PC-9 (cell line): Measurements from ENCODE around the gene CRYZ. TPM values are rescaled to one million over a fixed set of nuclear protein-coding genes. Genes with fewer than 3 reads are reported as not detected.

ENCODE experiments used
- BruUV-seq: library from RNA; stranded (reverse); fragments of 400-500 nt; replicated peaks from 2 replicates; lab custom pipeline; 2021; lab: Mats Ljungman, UMichigan
- CTCF ChIA-PET: fragments of 300-600 bp; sonication (Branson Sonifier 250); formaldehyde crosslinking; loops from one replicate; lab custom pipeline; 2022; ENCODE audit warnings: antibody characterized with exemption; lab: Charles Lee
- POLR2A ChIA-PET: fragments of 300-600 bp; sonication (Branson Sonifier 250); formaldehyde crosslinking; loops from one replicate; lab custom pipeline; 2022; ENCODE audit warnings: antibody characterized with exemption; ENCODE audit not compliant: unreplicated experiment; lab: Charles Lee
- DNase-seq, 2 experiments: peaks; one replicate each; pipeline versions ENCODE4 v3.0.0 to v3.0.0-alpha.2; 2015 to 2022; ENCODE audit warnings: mixed read lengths in 1 of 2
- H2AFZ ChIP-seq: fragments of 200-600 bp; sonication (generic); 2 replicates; pipeline ENCODE4 v1.8.1; 2017; ENCODE audit warnings: antibody characterized with exemption
- H3F3A ChIP-seq: fragments of 200-600 bp; sonication (generic); 2 replicates; pipeline ENCODE4 v1.8.1; 2017; ENCODE audit warnings: antibody characterized with exemption, mild to moderate bottlenecking, low read depth; ENCODE audit not compliant: insufficient read depth
- H3K27ac ChIP-seq: fragments of 200-600 bp; sonication (generic); 2 replicates; pipeline ENCODE4 v1.6.1; 2016; ENCODE audit warnings: mixed run types
- H3K27me3 ChIP-seq: fragments of 200-600 bp; sonication (generic); 2 replicates; pipeline ENCODE4 v1.6.1; 2016; ENCODE audit warnings: low read depth, mixed run types; ENCODE audit not compliant: insufficient read depth
- H3K36me3 ChIP-seq: fragments of 200-600 bp; sonication (generic); 2 replicates; pipeline ENCODE4 v1.6.1; 2016; ENCODE audit warnings: low read depth, mixed run types
- H3K4me1 ChIP-seq: fragments of 200-600 bp; sonication (generic); replicated peaks from 2 replicates; pipeline ENCODE4 v1.6.1; 2016; ENCODE audit warnings: mixed run types; ENCODE audit not compliant: insufficient read depth
- H3K4me2 ChIP-seq: fragments of 200-600 bp; sonication (generic); 2 replicates; pipeline ENCODE4 v1.6.1; 2017; ENCODE audit warnings: mixed run types
- H3K4me3 ChIP-seq: fragments of 200-600 bp; sonication (generic); 2 replicates; pipeline ENCODE4 v1.6.1; 2016; ENCODE audit warnings: mixed run types
- H3K79me2 ChIP-seq: fragments of 200-600 bp; sonication (generic); 2 replicates; pipeline ENCODE4 v1.6.1; 2017; ENCODE audit warnings: low read depth, mixed run types
- H3K9me2 ChIP-seq: fragments of 200-600 bp; sonication (generic); 2 replicates; pipeline ENCODE4 v1.8.1; 2017; ENCODE audit warnings: mild to moderate bottlenecking; ENCODE audit not compliant: insufficient read depth
- H3K9me3 ChIP-seq: fragments of 200-600 bp; sonication (generic); 2 replicates; pipeline ENCODE4 v1.8.1; 2016; ENCODE audit warnings: low read depth; ENCODE audit not compliant: insufficient read depth
- H4K20me1 ChIP-seq: fragments of 200-600 bp; sonication (generic); 2 replicates; pipeline ENCODE4 v1.8.1; 2017; ENCODE audit not compliant: insufficient read depth
- EZH2 ChIP-seq: fragments of 200-600 bp; sonication (generic); IDR thresholded peaks from 2 replicates; pipeline ENCODE4 v1.8.0; 2017; ENCODE audit warnings: antibody characterized with exemption, low read depth
- intact Hi-C: fragments of 100-400 bp; cut with micrococcal nuclease; formaldehyde crosslinking; loops from one replicate; pipeline ENCODE4 v1.10.0; 2022; ENCODE audit not compliant: unreplicated experiment
- total RNA-seq: library from RNA; stranded (reverse); gene quantifications from 2 replicates; pipeline ENCODE4 v1.2.3, GENCODE V29; 2021
- TF ChIP-seq, protein P1 (sequence below): fragments of 200-600 bp; sonication (generic); conservative IDR thresholded peaks from 2 replicates; pipeline ENCODE4 v1.6.1; 2017; ENCODE audit warnings: mixed run types, antibody characterized with exemption, mild to moderate bottlenecking, moderate library complexity

CRYZ gene
- total RNA-seq, 1 experiment from 2014 or later, result 24.4 TPM

DNA sequence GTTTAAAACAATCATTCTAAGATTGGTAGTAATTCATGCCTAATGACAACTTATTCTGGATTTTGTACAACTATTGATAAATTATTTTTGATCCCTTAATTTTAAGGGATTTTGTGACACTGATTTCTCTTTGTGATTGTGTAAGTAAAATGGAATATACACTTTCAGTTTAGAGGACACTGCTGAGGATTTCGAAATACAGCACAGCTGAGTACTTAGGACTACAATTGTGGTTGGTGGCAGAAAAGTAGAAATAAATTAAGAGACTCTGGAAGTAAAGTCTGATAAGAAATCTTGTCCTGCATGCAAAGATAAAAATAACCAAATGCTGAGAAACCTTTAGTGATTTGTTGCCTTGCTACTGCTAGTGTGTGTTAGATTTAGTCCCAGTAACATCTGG, 40.1 kb upstream of the CRYZ start:
- no peak for TF ChIP-seq EZH2
- TF ChIP-seq, protein P1, sequence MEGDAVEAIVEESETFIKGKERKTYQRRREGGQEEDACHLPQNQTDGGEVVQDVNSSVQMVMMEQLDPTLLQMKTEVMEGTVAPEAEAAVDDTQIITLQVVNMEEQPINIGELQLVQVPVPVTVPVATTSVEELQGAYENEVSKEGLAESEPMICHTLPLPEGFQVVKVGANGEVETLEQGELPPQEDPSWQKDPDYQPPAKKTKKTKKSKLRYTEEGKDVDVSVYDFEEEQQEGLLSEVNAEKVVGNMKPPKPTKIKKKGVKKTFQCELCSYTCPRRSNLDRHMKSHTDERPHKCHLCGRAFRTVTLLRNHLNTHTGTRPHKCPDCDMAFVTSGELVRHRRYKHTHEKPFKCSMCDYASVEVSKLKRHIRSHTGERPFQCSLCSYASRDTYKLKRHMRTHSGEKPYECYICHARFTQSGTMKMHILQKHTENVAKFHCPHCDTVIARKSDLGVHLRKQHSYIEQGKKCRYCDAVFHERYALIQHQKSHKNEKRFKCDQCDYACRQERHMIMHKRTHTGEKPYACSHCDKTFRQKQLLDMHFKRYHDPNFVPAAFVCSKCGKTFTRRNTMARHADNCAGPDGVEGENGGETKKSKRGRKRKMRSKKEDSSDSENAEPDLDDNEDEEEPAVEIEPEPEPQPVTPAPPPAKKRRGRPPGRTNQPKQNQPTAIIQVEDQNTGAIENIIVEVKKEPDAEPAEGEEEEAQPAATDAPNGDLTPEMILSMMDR, result no peak

DNA sequence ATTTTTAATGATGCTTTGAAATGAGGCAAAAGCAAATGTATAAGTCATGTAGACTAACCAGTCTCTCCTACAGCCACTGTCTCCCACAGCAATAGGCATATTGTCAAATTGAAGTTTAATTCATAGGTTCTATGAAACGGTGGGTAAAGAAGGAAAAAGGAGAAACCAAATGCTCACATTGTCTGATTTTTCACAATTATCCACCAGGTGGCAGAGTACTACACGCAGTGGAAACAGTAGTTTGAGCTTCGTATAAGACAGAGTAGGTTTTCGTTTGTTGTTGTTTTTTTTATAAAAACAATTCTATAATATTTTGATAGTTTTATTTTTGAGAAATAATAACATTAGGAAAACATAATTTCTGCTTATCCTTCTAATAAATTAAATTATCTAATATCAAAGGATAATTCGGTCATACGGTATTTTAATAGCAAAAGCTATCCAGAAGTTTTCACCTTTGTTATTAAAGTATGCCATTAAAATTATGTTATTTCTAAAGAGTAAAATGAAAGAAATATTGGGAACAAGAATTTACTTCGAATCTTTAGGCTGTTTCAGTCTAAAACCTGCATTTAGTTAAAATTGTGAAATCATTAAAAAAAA, 39.2 kb upstream of the CRYZ start:
- BruUV-seq, result no TSS peak
- no peak overlapping the region for H3K27ac ChIP-seq
- H3K36me3 ChIP-seq, result no peaks in the 10 kb centered on the region
- no peak overlapping the region for H3K4me2 ChIP-seq
- no peaks in the 10 kb centered on the region for H3K9me3 ChIP-seq
- H4K20me1 ChIP-seq, result no peaks in the 10 kb centered on the region
- no peak overlapping the region for H3K4me3 ChIP-seq
- DNase-seq, result peak in 1 of 2 experiments; percentile 41
- ChIA-PET POLR2A (no interaction called here), CTCF (interaction anchor here (1.0 kb wide), 1 partner anchor 430 kb away, joined by 11 read pairs; no protein-coding TSS in a partner anchor)
- H3K9me2 ChIP-seq, result no peaks in the 10 kb centered on the region
- H3K4me1 ChIP-seq, result no peaks in the 10 kb centered on the region
- no peak for TF ChIP-seq EZH2
- TF ChIP-seq, protein P1, result peak; percentile 83
- no peaks in the 10 kb centered on the region for H3F3A ChIP-seq
- H3K27me3 ChIP-seq, result no peaks in the 10 kb centered on the region
- no peak overlapping the region for H2AFZ ChIP-seq
- intact Hi-C loops, result loop anchor here (1.0 to 2.0 kb wide), 2 partner anchors 431 to 861 kb away; no protein-coding TSS in a partner anchor
- H3K79me2 ChIP-seq, result no peaks in the 10 kb centered on the region

More for the DNA sequence above, 40.1 kb upstream of the CRYZ start:
- no peaks in the 10 kb centered on the region for H3K36me3 ChIP-seq
- H3K4me1 ChIP-seq, result no peaks in the 10 kb centered on the region
- H3K27me3 ChIP-seq, result no peaks in the 10 kb centered on the region
- no peak overlapping the region for H3K4me3 ChIP-seq
- DNase-seq, result no peak
- no peaks in the 10 kb centered on the region for H4K20me1 ChIP-seq
- H3K9me3 ChIP-seq, result no peaks in the 10 kb centered on the region
- H3K4me2 ChIP-seq, result no peak overlapping the region
- no peaks in the 10 kb centered on the region for H3K9me2 ChIP-seq
- ChIA-PET CTCF (no interaction called here), POLR2A (no interaction called here)
- no TSS peak for BruUV-seq
- H2AFZ ChIP-seq, result no peak overlapping the region
- H3K79me2 ChIP-seq, result no peaks in the 10 kb centered on the region
- intact Hi-C loops, result loop anchor here (1.0 to 2.0 kb wide), 2 partner anchors 430 to 860 kb away; no protein-coding TSS in a partner anchor
- no peaks in the 10 kb centered on the region for H3F3A ChIP-seq
- no peak overlapping the region for H3K27ac ChIP-seq

DNA sequence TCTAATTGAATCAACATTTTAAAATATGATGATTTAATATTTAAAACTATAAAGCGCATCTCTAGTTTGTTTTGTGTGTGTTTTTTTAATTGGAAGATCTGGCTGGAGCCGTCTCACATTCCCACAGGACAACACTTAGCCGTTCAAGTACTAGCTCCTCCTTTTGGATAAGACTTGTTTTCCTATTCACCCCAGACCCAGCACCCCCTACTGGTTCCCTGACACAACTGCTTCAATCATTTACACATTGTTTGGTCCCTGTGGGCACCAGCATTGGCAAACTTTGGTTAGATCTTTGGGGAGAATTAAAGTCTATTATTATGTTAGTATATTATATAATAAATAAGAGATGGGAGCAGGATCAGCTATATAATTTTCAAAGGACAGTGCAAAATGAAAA, 34.6 kb upstream of the CRYZ start:
- TF ChIP-seq, protein P1, result peak; percentile 57
- no peak for TF ChIP-seq EZH2
- Histone ChIP-seq H3K27me3 (no peaks in the 10 kb centered on the region), H3K9me3 (no peaks in the 10 kb centered on the region), H3K4me2 (no peak overlapping the region), H3K27ac (no peak overlapping the region), H2AFZ (no peak overlapping the region), H4K20me1 (0 out of 2 replicates have a peak, but pooled peaks cover 4% of the 10 kb centered on the region), H3K9me2 (no peaks in the 10 kb centered on the region), H3K36me3 (0 out of 2 replicates have a peak, but pooled peaks cover 1% of the 10 kb centered on the region), H3K4me1 (no peaks in the 10 kb centered on the region), H3K79me2 (no peaks in the 10 kb centered on the region), H3F3A (no peaks in the 10 kb centered on the region), H3K4me3 (no peak overlapping the region)
- ChIA-PET CTCF (no interaction called here), POLR2A (no interaction called here)
- intact Hi-C loops, result no loop called here
- no TSS peak for BruUV-seq
- no peak for DNase-seq
